Neural progenitor cell (in vitro differentiated cells): ENCODE measurements around the gene DDX47.

Experiments used
- EZH2 ChIP-seq: fragments of 200-600 bp; sonication (generic); IDR thresholded peaks from 2 replicates; pipeline ENCODE4 v1.6.1; 2017; ENCODE audit warnings: antibody characterized with exemption, mild to moderate bottlenecking, moderate library complexity
- EZH2phosphoT487 ChIP-seq: fragments of 200-600 bp; sonication (generic); IDR thresholded peaks from 2 replicates; pipeline ENCODE4 v1.6.1; 2017; ENCODE audit warnings: antibody characterized with exemption
- TF ChIP-seq, protein P1 (sequence below): fragments of 200-600 bp; sonication (generic); IDR thresholded peaks from 2 replicates; pipeline ENCODE4 v1.5.1; 2017; ENCODE audit warnings: antibody characterized with exemption, mild to moderate bottlenecking

- TF ChIP-seq, protein P1, sequence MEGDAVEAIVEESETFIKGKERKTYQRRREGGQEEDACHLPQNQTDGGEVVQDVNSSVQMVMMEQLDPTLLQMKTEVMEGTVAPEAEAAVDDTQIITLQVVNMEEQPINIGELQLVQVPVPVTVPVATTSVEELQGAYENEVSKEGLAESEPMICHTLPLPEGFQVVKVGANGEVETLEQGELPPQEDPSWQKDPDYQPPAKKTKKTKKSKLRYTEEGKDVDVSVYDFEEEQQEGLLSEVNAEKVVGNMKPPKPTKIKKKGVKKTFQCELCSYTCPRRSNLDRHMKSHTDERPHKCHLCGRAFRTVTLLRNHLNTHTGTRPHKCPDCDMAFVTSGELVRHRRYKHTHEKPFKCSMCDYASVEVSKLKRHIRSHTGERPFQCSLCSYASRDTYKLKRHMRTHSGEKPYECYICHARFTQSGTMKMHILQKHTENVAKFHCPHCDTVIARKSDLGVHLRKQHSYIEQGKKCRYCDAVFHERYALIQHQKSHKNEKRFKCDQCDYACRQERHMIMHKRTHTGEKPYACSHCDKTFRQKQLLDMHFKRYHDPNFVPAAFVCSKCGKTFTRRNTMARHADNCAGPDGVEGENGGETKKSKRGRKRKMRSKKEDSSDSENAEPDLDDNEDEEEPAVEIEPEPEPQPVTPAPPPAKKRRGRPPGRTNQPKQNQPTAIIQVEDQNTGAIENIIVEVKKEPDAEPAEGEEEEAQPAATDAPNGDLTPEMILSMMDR = no peak
- TF ChIP-seq EZH2phosphoT487 (no peak), EZH2 (no peak)
Observed at GRCh38 chr12:12845794-12846243, 32.7 kb downstream of the DDX47 start.
